GM21619 (cell line): Measurements from ENCODE around the gene GARIN5B.

ENCODE experiments used
- ATAC-seq: cut with Tn5 transposase; IDR thresholded peaks from one replicate; pipeline ENCODE4 v1.9.1; 2021; ENCODE audit not compliant: unreplicated experiment

The GARIN5B gene

GRCh38 chr19:55389386-55390317, 26.6 kb upstream of the GARIN5B start:
- ATAC-seq: no peak

- ATAC-seq: no peak
Measured at GRCh38 chr19:55387736-55388497, 24.9 kb upstream of the GARIN5B start.

- no peak for ATAC-seq
Measured at GRCh38 chr19:55386493-55386971, 23.5 kb upstream of the GARIN5B start.

GRCh38 chr19:55385724-55386492, 22.8 kb upstream of the GARIN5B start, which contains the start of gene RPL28:
Gene RPL28 (plus strand): TSS chr19:55385932. CDS start chr19:55386358, 426 bp downstream.
- ATAC-seq: peak; percentile 71

- peak; percentile 50 for ATAC-seq
Measured at GRCh38 chr19:55384920-55385723, 22.1 kb upstream of the GARIN5B start.

- no peak for ATAC-seq
Measured at GRCh38 chr19:55384131-55384919, 21.3 kb upstream of the GARIN5B start, which contains the start of gene TMEM238. Gene TMEM238 (minus strand): TSS chr19:55384292. CDS start chr19:55384259, 33 bp downstream.

- ATAC-seq: no peak
Measured at GRCh38 chr19:55383279-55384130, 20.4 kb upstream of the GARIN5B start.

- ATAC-seq: no peak
Measured at GRCh38 chr19:55382522-55383054, 19.5 kb upstream of the GARIN5B start.

GRCh38 chr19:55382013-55382412, 19.0 kb upstream of the GARIN5B start:
- no peak for ATAC-seq

- no peak for ATAC-seq
Measured at GRCh38 chr19:55379174-55379573, 16.1 kb upstream of the GARIN5B start.

GRCh38 chr19:55377356-55378131, 14.5 kb upstream of the GARIN5B start:
- ATAC-seq: no peak

- no peak for ATAC-seq
Measured at GRCh38 chr19:55376241-55376933, 13.3 kb upstream of the GARIN5B start, which contains the start of gene TMEM190. Gene TMEM190 (plus strand): TSS chr19:55376826. CDS start chr19:55376854, 28 bp downstream.

- ATAC-seq: no peak
Measured at GRCh38 chr19:55373993-55374757, 11.1 kb upstream of the GARIN5B start.

- no peak for ATAC-seq
Measured at GRCh38 chr19:55373306-55373992, 10.4 kb upstream of the GARIN5B start.
